H4 (cell line): Measurements from ENCODE around the gene BOD1. TPM values are rescaled to one million over a fixed set of nuclear protein-coding genes. Genes with fewer than 3 reads are reported as not detected.
A peak's percentile ranks its signal among the peaks of the same experiment; 100 is the strongest.
"Not testable (repeated sequence)": the region's sequence is repeated elsewhere in the genome, so short reads cannot be mapped to it uniquely, and the experiment has no call there.

ENCODE experiments used
- DNase-seq: peaks from one replicate; pipeline ENCODE4 v3.0.0-alpha.2; 2015; ENCODE audit warnings: low spot score
- total RNA-seq: library from RNA; depleted of rRNA; stranded (reverse); fragments of >200 nt; shearing (Covaris generic); gene quantifications from 2 replicates; pipeline ENCODE4 v1.2.3, GENCODE V29; 2014

BOD1 gene
- total RNA-seq, 1 experiment from 2014 or later, result 88.5 TPM

- DNase-seq, result peak; percentile 71
Observed at GRCh38 chr5:173615884-173616576, 420 bp downstream of the BOD1 start.

- no peak for DNase-seq
Observed at GRCh38 chr5:173614591-173614990, 1.9 kb downstream of the BOD1 start.

GRCh38 chr5:173613433-173614159, 2.9 kb downstream of the BOD1 start:
- DNase-seq, result no peak

GRCh38 chr5:173612948-173613347, 3.5 kb downstream of the BOD1 start:
- DNase-seq, result no peak

- DNase-seq, result no peak
Observed at GRCh38 chr5:173611706-173612105, 4.7 kb downstream of the BOD1 start.

GRCh38 chr5:173604141-173604540, 12.3 kb downstream of the BOD1 start:
- DNase-seq, result no peak

GRCh38 chr5:173602423-173602822, 14.0 kb downstream of the BOD1 start:
- peak; percentile 87 for DNase-seq

- no peak for DNase-seq
Observed at GRCh38 chr5:173598686-173599085, 17.8 kb downstream of the BOD1 start.

- DNase-seq, result no peak
Observed at GRCh38 chr5:173597304-173597703, 19.1 kb downstream of the BOD1 start.

- DNase-seq, result no peak
Observed at GRCh38 chr5:173595841-173596240, 20.6 kb downstream of the BOD1 start.

GRCh38 chr5:173594061-173594460, 22.4 kb downstream of the BOD1 start:
- DNase-seq, result no peak

- no peak for DNase-seq
Observed at GRCh38 chr5:173592050-173592669, 24.3 kb downstream of the BOD1 start.

- no peak for DNase-seq
Observed at GRCh38 chr5:173591056-173591514, 25.4 kb downstream of the BOD1 start.

- no peak for DNase-seq
Observed at GRCh38 chr5:173590436-173591055, 25.9 kb downstream of the BOD1 start.

- DNase-seq, result not testable (repeated sequence)
Observed at GRCh38 chr5:173586133-173586532, 30.3 kb downstream of the BOD1 start.

GRCh38 chr5:173583346-173583745, 33.1 kb downstream of the BOD1 start:
- no peak for DNase-seq

- no peak for DNase-seq
Observed at GRCh38 chr5:173582216-173583111, 34.0 kb downstream of the BOD1 start.

- DNase-seq, result no peak
Observed at GRCh38 chr5:173581408-173582215, 34.8 kb downstream of the BOD1 start.

GRCh38 chr5:173578947-173579615, 37.4 kb downstream of the BOD1 start:
- no peak for DNase-seq

GRCh38 chr5:173577817-173578216, 38.6 kb downstream of the BOD1 start:
- no peak for DNase-seq
